AG09309 (cell line): ENCODE results near the gene MARCHF3.

ENCODE experiments used
- DNase-seq: peaks from one replicate; pipeline ENCODE4 v3.0.0-alpha.2; 2010; ENCODE audit warnings: low read depth
- H3K4me3 ChIP-seq: 2 replicates; pipeline ENCODE4 v1.5.1; 2011; ENCODE audit warnings: mild to moderate bottlenecking, low read depth, low read length, moderate library complexity; ENCODE audit not compliant: control insufficient read depth
- TF ChIP-seq, protein P1 (sequence below): IDR thresholded peaks from 2 replicates; pipeline ENCODE4 v1.5.1; 2011; ENCODE audit warnings: mild to moderate bottlenecking, low read depth, low read length, inconsistent platforms; ENCODE audit not compliant: insufficient read depth, control insufficient read depth; ENCODE audit errors: missing control alignments

The MARCHF3 gene

DNA sequence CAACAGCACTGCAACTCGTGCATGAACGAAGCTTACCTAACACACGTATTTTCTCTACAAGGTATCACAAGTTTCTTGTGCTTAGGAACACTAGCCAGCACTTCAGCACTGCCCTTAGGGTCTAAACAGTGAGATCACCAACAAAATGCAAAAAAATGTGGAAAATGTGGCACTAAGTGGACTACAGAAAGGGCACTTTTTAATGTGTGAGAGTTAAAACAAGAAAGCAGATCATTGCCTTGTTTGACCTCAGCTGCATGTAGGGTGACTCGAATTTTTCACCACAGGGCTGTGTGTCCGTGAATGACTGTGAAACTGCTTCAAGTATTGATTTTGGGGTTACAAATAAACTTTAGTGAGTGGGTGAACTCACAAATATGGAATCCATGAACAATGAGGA lies 90.5 kb downstream of the MARCHF3 start:
- no peak for DNase-seq
- TF ChIP-seq, protein P1, sequence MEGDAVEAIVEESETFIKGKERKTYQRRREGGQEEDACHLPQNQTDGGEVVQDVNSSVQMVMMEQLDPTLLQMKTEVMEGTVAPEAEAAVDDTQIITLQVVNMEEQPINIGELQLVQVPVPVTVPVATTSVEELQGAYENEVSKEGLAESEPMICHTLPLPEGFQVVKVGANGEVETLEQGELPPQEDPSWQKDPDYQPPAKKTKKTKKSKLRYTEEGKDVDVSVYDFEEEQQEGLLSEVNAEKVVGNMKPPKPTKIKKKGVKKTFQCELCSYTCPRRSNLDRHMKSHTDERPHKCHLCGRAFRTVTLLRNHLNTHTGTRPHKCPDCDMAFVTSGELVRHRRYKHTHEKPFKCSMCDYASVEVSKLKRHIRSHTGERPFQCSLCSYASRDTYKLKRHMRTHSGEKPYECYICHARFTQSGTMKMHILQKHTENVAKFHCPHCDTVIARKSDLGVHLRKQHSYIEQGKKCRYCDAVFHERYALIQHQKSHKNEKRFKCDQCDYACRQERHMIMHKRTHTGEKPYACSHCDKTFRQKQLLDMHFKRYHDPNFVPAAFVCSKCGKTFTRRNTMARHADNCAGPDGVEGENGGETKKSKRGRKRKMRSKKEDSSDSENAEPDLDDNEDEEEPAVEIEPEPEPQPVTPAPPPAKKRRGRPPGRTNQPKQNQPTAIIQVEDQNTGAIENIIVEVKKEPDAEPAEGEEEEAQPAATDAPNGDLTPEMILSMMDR = no peak
- H3K4me3 ChIP-seq = no peak overlapping the region

DNA sequence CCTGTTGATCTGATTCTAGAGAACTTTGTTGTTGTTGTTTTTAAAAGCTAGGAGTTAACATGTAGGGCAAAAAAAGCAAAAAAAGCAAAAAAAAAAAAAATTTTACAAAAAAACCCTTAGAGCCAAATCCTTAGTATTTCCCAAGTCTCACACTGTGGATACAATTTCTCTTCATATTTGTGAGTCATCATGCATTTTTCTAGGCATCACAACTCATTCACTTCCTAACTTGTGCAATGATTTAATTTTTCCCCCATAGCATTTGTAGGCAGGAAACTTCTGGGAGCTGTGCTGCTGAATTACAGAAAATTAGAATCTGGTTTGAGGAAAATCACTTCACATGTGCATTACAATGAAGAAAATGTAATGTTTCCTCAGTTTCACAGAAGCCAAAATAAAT lies 91.9 kb downstream of the MARCHF3 start:
- peak; percentile 70 for DNase-seq
- no peak overlapping the region for H3K4me3 ChIP-seq
- TF ChIP-seq, protein P1 = no peak

DNA sequence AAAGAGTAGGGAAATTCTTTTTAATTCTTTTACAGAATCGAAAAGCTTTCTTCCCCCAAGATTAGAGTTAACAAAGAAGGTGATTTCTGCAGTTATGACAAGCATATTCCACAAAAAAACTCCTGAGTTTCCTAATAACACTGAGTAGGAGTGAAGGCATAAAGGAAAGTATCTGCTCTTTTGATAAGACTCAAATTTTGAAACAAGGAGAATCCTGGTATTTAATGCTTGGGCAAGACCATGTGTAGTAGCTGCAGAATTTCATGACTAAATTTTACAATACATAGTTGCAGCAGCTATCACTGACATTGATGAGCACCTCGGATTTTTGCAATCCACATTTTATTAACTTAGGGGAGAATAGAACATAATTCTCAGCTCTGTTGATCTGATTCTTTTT lies 92.6 kb downstream of the MARCHF3 start:
- peak; percentile 33 for DNase-seq
- no peak overlapping the region for H3K4me3 ChIP-seq
- TF ChIP-seq, protein P1 = no peak

DNA sequence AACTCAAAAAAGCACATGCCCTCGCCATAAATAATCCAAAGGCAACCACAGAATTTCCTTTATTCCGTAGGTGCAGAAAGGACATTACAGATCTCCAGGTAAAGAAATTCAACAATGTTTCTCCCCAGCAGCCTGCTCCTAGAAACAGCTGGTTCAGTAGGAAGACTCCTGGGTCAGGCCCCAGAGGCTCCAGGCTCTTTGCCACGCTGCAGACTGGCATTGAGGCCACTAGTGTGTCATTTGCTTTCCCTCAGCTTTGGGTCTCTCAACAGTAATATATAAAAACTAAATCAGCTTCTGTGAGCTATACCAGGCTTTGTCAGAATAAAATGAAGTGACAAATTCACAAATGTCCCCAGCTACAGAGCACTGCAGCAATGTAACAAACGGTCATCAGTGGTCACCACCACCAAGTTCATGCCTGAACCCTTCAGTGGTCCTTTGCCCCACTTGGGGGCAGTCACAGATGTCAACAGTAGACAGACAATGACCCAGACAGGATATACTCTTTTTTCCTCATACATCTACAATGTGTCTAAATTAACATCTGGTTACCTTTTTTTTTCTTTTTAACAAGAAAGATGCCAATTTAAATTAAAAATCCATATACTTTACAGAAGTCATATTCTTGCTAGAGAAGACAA lies 93.5 kb downstream of the MARCHF3 start:
- TF ChIP-seq, protein P1 = no peak
- DNase-seq = no peak
- H3K4me3 ChIP-seq = no peak overlapping the region

DNA sequence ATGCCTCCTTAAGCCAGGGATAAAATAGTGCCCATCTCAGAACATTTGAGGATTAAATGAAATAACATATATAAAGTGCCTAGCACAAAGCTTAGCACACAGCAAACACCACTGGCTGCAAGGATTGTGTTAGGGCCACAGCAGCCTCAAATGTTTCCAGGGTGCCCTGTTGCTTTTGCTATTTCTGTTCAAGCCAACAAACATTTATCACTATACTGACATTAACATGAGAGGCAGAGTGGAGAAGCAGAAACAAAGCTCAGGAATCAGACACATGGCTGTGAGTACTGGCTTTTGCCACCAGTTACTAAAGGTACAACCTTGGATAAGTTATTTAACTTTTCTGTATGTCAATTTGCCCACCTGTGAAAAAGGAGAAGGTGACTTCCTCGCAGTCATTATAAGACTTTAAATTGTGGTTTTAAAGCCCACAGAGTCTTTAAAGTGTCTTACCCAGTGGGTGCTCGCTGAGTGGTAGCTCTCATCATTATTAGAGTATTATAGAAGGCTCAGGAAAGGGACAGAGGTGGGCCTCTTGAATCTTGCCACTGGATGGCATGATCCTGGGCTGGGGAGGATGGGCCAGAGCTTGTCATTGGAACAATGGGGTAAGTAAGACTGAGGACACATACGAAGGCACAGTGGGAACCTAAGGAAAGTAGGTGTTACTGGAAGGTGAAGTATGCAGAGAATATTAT lies 98.2 kb downstream of the MARCHF3 start:
- no peak for DNase-seq
- no peak overlapping the region for H3K4me3 ChIP-seq
- TF ChIP-seq, protein P1 = no peak

DNA sequence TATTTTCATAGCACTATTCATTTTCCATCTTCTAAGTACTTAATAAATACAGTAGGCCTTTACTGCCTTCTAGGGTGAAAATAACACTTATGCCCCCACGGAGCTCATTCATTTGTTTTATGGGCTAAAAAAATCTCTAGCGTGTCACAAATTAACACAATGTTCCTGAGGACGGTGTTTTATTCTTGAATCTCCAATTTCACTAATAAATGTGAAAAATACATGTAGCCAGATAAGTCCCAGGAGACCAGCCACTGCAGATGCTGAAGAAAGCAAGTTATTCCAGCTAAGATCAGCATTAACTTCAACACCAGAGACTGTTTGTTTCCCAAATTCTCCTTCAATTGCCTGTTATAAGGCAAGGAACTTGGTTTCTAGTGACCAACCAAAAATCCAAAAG lies 102.3 kb downstream of the MARCHF3 start:
- no peak overlapping the region for H3K4me3 ChIP-seq
- TF ChIP-seq, protein P1 = no peak

More for the DNA sequence above, 102.3 kb downstream of the MARCHF3 start:
- no peak for DNase-seq
